Activated CD4-positive, alpha-beta T cell treated with anti-CD3 and anti-CD28 coated beads, Interleukin-10, Interleukin-2, amounts not matched to agents 100 ng/mL and 50 ng/mL, durations not matched to agents 16 hours and 8 hours (primary cell): Measurements from ENCODE around the gene RAP1B.

Source experiments
- DNase-seq: peaks from one replicate; pipeline ENCODE4 v3.0.0-alpha.2; 2020

RAP1B gene

DNA sequence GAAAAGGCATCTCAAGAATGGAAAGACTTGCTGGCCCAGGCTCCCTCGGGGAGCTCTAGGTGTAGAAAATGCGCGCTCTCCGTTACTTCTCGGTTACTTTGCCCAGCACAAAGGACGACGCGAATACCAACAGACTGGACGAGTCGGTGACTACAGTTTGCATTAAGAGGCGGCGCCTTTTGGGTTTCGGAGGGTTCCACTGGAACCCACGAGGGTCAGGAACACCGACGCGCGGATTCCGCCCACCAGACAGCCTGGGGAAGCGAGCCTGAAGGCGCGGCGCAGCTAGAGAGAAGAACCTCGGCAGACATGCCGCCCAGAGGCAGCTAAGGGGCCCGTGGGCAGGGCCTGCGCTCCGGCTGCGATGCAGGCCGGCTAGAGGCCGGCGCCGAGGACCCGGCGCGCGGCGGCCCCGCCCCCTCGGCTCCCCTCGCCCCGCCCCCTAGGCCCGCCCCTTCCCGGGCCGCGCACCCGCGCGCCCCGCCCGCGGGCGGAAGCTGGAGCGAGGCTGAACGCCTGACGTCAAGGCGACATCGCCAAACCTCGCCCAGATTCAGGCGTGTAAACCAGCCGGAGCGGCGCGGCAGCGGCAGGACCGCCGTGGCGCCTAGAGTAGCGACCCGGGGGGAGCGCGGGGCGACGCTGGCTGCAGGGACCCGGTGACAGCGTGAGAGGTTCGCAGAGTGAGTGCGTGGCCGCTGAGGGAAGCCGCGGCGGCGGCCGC is at the start of gene RAP1B:
Gene RAP1B, plus strand, starts transcription at position 530 of the 724 bp plus-strand sequence. CDS start 37,826 bp downstream, outside the sequence.
- DNase-seq: peak; percentile 95

DNA sequence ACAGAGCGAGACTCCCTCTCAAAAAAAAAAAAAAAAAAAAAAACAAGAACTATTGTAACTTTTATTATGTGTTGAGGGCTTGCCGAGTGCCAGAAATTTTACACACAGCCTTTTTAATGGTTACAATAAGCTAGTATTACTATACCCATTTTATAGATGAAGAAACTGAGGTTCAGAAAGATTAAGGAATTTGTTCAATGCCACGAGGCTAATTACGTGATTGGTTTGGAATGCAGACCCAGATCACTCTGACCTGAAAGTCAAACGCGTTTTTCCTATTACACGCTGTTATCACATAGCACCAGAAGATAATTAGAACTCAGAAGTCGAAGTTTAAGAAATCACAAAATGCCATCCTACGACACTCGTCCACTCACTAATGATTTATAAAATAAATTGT is 48.9 kb upstream of the RAP1B start:
- DNase-seq: no peak

- DNase-seq: no peak
Observed at GRCh38 chr12:68564166-68564565, 46.5 kb upstream of the RAP1B start.

DNA sequence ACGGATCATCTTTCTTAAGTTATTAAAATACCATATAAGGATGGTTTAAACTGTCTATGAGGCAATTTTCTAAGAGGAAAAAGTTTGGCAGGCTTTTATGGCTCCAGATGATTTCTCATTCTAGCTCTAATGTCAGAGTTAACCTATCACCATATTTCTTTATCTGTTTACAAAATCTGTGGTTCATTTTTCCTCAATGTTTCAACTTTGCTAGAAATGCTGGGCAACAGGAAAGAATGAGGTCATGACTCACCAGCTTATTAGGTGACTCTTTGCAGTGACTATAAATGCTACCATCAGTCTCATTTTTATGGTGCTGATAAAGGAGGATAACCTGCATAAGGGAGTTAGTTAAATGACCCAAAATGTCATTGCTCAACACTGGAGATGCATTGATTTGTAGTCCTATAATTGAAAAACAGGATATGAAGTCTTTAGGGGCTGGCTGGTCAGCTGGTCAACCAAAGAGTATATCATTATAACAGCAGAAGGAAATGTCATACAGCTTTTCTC is 45.3 kb upstream of the RAP1B start:
- DNase-seq: peak; percentile 64

GRCh38 chr12:68568922-68569569 is 41.7 kb upstream of the RAP1B start:
- no peak for DNase-seq

DNA sequence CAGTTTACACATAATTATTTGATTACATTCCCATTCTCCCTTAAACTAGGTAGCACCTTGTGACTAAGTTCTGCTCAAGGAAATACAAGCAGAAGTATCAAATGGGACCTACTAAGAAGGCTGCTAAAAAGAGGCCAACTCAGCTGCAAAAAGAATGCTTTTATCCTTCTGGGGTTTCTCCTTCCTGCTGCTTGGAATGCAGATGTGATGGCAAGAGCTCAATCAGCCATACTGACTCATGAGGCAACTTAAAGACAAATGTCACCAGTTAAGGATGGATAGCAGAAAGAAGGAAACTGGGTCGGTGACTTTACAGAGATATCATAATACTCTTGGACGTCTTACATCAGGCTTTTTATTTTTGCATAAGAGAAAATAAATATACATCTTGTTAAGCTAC is 38.0 kb upstream of the RAP1B start:
- DNase-seq: no peak

DNA sequence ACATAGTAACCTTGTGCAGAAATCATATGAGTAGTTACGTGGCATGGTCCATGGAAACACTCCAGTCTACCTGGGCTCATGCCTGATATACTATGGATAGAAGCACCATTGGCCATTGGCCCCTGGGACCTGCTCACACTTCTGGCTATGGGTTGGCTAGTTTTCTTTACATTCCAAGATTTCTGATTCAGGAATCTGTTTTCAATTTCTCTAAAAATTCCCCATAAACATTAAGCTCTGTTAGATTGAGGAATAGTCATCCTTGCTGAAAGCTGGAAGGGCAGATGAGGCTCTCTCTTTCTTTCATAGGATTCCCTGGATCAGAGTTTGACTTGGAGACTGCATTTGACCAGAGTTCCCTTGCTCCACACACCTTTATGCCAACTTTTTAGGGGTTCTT is 37.3 kb upstream of the RAP1B start:
- no peak for DNase-seq

GRCh38 chr12:68577949-68578348 is 32.8 kb upstream of the RAP1B start:
- DNase-seq: no peak

- no peak for DNase-seq
Observed at GRCh38 chr12:68578765-68579164, 31.9 kb upstream of the RAP1B start.

DNA sequence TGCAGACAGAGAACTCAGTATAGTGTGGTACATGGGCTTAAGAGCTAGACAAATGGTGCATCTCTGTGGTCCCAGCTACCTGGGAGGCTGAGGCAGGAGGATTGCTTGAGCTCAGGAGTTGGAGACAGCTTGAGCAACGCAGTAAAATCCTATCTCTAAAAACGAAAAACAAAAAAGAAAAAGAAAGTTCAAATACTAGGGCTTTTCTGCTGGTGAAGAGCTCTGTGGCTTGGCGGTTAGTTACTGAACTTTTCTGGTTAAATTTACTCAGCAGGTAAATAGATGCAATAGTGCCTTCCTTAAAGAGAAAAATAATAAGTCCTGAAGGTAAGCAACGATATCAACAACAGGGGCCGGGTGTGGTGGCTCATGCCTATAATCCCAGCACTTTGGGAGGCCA is 31.4 kb upstream of the RAP1B start:
- DNase-seq: no peak

DNA sequence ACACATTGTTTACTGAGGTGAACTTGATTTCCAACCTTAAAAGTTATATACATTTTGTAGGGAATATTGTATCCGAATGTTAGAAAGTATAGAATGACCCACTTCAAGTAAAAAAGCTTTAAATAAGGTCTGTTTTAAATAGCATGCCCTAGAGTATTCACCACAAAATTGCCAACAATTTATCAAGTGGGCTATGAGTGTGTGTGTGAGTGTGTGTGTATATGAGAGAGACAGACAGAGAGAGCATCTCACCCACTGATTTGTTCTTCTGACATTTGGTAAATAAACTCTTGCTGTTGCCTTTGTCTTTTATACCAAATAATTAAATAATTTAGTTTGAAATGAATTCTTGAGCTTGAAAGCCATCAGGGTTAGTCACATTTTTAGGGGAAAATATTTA is 29.8 kb upstream of the RAP1B start:
- DNase-seq: no peak

DNA sequence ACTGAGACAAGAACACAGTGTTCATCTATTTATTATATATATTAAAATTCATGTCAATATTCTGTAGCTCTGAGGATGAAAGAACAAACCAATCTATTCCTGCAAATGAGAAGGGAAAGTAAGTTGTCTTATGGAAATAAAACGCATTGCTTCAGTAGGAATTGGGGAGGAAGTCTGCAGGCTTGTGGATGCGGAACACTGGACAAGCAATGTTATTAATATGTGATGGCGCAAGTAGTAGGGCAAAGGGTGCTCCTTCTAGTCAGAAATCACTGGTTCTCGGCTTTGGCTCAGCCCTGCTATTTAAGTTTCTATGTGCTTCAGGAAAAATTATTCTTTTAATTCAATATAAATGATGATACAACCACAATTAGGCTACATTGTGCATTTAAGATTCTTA is 28.8 kb upstream of the RAP1B start:
- no peak for DNase-seq

GRCh38 chr12:68585966-68586365 is 24.7 kb upstream of the RAP1B start:
- DNase-seq: no peak

GRCh38 chr12:68587448-68587873 is 23.2 kb upstream of the RAP1B start:
- DNase-seq: peak; percentile 60

GRCh38 chr12:68589194-68589593 is 21.5 kb upstream of the RAP1B start:
- DNase-seq: no peak

- DNase-seq: peak; percentile 50
Observed at GRCh38 chr12:68591734-68592418, 18.8 kb upstream of the RAP1B start.

GRCh38 chr12:68595241-68595640 is 15.5 kb upstream of the RAP1B start:
- DNase-seq: no peak

GRCh38 chr12:68601767-68602166 is 8.9 kb upstream of the RAP1B start:
- DNase-seq: no peak

GRCh38 chr12:68602720-68603119 is 8.0 kb upstream of the RAP1B start:
- DNase-seq: no peak

DNA sequence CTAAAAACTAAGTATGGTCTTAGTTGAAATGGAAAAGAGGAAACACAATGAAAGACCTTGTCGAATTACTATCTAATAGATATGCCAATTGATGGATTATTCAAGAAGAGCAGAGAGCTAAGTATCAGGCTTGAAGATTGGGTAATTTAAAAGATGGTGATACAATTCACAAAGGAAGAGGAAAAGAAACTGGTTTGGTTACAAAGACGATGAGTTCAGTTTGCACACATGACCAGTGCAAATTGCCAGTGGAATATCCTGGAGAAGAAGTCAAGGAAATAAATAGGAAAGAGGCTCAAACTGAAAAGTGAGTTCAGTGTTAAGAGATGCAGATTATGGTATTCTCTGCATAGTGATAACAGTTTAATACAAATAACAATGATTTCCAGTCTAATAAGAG is 2.5 kb upstream of the RAP1B start:
- no peak for DNase-seq

- DNase-seq: peak; percentile 43
Observed at GRCh38 chr12:68609998-68610369, 715 bp upstream of the RAP1B start.

GRCh38 chr12:68611094-68611805 is 551 bp downstream of the RAP1B start:
- DNase-seq: peak; percentile 60

DNA sequence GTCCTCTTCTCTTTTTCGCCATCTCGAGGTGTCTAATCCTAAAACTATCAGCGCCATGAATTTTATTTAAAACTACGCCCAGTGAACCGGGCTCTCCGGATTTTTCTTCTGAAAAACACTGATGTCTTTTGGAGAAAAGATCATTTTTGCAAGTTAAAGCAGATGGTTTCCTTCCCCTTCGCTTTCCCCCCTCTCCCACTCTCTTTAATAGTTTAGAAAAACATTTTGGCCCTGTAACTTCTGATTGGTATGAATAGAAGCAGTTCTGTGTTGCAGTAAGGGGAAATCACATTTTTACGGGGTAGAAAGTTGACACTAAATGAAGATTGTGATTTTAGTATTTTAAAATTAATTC is 1.1 kb downstream of the RAP1B start:
- no peak for DNase-seq
